Muscle of arm (tissue), 12 donors: ENCODE measurements around the gene S1PR3. TPM values are rescaled to one million over a fixed set of nuclear protein-coding genes. Genes with fewer than 3 reads are reported as not detected.

Experiments
- DNase-seq: peaks from one replicate; pipeline ENCODE4 v3.0.0-alpha.2; 2013
- polyA plus RNA-seq, 12 donors: library from polyadenylated mRNA; unstranded; fragments of 120-200 nt; gene quantifications; one replicate each; pipeline ENCODE4 v1.2.1, GENCODE V29; 2013; ENCODE audit not compliant: insufficient read length in 12 of 12

The S1PR3 gene
- polyA plus RNA-seq, 12 donors = 18.7 to 39.6 (median 29.1) TPM; not detected in 1

DNA sequence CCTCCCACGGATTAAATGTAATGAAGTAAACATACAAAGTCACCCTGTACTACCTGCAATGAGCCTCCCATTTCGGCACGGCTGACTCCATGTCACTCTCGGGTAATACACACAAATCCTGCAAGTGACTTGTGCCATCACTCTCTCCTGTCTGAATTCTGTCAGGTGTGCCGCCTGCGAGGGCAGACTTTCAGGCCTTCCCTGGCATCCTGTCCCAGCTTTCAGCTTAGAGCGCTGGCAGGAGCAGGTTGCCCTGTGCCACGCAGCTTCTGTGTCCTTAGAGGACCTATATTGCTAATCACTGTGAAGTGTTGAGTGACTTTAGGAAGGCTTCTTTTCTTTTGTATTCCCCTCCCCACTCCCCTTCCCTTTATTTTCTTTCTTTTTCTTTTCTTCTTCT is 25.8 kb upstream of the S1PR3 start:
- no peak for DNase-seq

DNA sequence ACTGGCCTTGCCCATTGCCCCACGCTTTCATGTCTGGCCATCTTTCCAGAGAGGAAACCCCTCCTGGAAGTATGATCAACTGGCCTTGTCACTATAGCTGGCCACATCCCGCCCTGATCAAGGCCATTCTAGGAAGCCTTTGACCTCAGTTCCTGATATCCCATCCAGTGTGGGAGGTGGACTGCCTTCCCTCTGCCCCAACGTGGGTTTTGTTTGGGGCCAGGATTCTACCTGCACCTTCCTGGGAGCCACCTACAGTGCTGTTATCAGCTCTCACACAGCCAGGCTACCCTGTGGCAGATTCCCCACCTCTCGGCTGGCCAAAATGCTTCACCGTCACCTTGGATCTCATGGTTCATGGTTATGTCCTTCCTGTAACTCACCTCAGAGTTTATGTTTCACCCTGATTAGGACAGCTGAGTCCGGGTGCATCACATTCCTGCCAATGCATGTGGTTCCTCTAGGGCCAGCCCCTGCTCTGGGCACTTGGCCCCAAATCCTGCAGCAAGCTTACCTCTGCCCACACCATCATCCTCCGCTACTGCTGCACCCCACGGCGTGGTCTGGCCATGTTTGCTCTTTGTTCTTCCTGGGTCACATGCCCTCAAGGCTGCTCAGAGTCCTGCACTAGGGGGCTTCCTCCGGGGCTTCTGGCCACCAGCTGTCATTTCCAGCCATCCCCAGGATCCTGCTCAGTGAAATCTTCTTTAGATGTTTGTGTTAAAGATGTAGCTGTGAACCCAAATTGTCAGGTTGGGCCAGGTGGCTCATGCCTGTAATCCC is 24.2 kb upstream of the S1PR3 start:
- no peak for DNase-seq

- DNase-seq = no peak
These were observed 22.5 kb upstream of the S1PR3 start for GRCh38 chr9:88968799-88969198.

DNA sequence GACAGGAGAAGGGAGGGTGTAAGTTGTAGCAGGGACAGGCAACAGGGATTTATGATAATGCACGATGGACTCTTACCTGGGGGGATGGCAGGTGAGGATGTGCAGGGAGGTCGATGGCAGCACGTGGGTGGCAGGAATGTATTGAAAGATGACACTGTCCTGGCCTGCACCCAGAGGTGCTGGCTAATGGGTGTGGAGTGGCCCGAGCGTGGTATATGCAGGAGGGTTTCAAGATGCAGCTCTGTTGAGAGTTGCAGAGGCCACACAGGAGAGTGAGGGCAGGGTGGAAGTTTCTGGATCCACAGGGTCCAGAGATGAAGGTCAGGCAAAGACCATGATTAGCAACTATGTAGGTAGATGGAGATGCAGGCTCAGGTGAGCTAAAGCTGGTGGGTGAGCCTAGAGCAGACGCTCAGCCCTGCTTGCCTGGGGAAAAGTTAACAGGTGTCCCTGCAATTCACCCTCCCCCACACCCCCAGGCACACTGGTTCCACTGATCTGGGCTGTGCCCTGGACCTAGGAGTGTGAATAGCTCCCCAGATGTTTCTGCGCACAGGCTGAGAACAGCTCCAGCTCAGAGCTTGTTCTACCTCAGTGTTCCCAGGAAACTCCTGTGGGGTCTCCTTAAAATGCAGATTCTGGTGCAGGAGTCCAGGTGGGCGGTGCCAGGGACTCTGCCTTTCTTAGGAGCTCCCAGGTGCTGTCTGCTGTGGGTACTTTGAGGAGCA is 21.5 kb upstream of the S1PR3 start:
- DNase-seq = no peak

- no peak for DNase-seq
These were observed 19.9 kb upstream of the S1PR3 start for GRCh38 chr9:88971131-88971960.

GRCh38 chr9:88972401-88972800 is 18.9 kb upstream of the S1PR3 start:
- DNase-seq = no peak

DNA sequence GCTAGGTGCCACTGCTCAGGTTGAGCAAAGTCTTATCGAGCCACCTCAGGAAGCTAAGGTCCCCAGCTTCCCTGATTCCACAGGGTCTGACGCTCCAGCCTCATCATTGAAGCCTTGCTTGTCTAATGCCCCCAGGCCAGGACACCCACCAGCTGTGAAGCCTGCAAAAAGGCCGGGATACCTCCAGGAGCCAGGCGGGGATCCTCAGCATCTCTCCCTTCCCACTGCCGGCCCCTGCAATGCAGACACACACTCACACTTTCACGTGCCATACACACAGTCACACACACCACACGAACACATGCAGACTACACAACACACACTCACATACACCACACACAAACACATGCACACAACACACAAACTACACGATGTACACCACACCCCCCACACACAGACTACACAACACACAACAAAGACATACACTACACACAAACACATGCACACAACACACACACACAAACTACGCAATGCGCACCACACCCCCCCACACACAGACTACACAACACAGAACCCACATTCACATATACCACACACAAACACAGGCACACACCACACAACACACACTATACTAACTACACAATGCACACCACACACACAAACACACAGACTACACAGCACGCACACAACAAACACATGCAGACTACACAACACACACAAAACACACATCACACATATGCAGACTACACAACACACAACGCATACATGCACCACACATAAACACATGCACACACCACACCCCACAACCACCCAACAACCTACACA is 17.8 kb upstream of the S1PR3 start:
- DNase-seq = no peak

DNA sequence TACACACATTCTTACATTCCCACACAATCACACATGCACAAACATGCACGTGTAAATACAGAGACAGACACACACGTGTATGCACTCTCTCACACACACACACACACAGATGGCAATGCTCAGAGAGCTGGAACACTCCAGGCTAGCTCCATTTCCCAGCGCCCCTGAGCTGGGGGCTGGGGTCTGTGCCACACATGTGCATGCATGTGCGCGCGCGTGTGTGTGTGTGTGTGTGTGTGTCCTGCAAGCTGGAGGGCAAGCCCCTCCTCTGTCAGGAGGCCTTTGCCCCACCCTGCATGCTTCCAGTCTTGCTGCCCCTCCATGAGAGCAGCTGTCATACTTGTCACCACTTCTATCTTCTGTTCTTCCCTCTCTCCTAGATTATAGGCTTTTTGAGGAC is 16.6 kb upstream of the S1PR3 start:
- DNase-seq = no peak

- DNase-seq = no peak
These were observed 15.0 kb upstream of the S1PR3 start for GRCh38 chr9:88975966-88976889.

- DNase-seq = no peak
These were observed 14.4 kb upstream of the S1PR3 start for GRCh38 chr9:88976890-88977257.

DNA sequence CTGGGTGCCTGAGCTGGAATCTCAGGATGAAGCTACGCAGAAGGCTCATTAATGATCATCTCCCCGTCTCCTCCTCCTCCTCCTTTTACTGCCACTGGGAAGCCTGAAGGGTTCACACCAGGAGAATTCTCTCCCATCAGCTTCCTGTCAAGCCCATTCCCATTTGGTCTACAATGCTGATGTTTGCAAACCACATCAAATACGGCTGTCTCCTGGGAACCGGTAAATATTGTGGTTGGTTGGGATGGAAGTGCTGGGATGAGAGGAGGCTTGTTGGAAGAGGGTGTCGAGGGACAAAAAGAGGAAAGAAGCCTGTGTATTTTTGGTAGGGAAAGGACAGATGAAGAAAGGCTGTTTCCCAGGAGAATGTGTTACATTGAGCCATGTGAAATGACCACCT is 13.2 kb upstream of the S1PR3 start:
- DNase-seq = no peak

- no peak for DNase-seq
These were observed 12.2 kb upstream of the S1PR3 start for GRCh38 chr9:88979021-88979420.

GRCh38 chr9:88979791-88980190 is 11.5 kb upstream of the S1PR3 start:
- DNase-seq = no peak

- DNase-seq = no peak
These were observed 10.5 kb upstream of the S1PR3 start for GRCh38 chr9:88980740-88981203.

DNA sequence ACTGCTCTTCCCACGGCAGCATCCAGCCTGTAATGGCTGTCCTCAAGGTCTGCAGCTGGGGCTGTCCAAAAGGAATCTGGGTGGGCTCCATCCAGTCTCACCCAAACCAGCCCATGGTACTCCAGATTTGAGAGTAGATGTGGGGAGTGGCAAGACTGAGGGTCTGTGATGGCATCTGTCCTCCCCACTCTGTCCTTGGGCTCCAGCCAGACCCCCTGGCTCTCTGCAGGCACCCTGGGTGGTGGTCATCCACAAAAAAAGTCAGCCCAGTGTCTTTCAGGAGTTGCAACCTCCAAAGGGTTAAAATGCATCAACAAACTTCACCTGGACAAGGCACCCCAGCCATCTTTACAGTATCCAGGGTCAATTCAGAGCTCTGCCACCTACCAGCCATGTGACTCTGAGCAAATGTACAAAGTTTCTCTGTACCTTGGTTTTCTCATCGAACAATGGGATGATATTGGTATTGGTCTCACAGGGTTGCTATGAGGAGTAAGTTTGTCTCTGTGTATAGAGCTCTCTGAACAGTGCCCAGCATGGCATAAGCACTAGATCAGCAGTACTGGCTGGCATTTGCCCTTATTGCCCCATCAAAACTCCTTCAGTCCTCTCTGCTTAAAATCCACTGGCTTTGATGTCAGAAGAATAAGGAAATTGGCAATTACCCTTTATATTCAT is 7.3 kb upstream of the S1PR3 start:
- no peak for DNase-seq

DNA sequence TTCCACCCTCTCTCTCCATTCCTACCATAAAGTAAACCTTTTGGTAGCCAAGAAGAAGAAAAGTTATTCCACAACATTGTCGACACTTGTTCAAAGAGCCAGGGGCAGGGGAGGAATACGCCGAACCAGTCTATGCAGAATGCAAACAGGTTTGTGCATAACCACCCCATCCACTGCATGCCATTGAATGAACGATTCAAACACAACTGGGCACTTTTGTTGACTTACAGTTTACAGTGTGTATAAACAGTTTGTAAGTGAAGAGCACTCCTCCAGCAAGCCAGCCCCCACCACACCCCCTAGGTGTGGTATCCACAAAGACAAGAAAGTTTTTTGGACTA is 6.8 kb upstream of the S1PR3 start:
- no peak for DNase-seq

- DNase-seq = no peak
These were observed 5.7 kb upstream of the S1PR3 start for GRCh38 chr9:88985616-88986015.

DNA sequence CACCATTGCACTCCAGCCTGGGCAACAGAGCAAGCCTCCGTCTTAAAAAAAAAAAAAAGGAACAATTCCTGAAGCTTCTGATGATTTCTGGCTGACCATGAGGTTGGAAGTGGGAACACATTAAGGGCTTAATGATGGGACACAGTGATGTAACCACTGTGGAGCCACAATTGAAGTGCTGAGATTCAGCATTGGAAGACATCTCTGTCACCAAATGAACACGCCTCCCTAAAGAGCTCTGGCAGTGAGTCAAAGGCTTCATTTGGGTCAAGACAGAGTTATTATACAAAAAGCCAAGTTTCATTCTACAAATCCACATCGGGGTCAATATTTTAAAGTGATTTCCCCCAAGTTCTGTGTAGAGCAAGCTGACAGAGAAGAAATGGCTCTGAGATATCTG is 4.5 kb upstream of the S1PR3 start:
- no peak for DNase-seq

GRCh38 chr9:88987661-88988060 is 3.6 kb upstream of the S1PR3 start:
- no peak for DNase-seq
